ENCODE results near the gene LGALSL. TPM values are rescaled to one million over a fixed set of nuclear protein-coding genes. Genes with fewer than 3 reads are reported as not detected.

The LGALSL gene
- total and polyA plus RNA-seq, 2 donors from 2014 or later, result 16.2 to 17.3 TPM

DNA sequence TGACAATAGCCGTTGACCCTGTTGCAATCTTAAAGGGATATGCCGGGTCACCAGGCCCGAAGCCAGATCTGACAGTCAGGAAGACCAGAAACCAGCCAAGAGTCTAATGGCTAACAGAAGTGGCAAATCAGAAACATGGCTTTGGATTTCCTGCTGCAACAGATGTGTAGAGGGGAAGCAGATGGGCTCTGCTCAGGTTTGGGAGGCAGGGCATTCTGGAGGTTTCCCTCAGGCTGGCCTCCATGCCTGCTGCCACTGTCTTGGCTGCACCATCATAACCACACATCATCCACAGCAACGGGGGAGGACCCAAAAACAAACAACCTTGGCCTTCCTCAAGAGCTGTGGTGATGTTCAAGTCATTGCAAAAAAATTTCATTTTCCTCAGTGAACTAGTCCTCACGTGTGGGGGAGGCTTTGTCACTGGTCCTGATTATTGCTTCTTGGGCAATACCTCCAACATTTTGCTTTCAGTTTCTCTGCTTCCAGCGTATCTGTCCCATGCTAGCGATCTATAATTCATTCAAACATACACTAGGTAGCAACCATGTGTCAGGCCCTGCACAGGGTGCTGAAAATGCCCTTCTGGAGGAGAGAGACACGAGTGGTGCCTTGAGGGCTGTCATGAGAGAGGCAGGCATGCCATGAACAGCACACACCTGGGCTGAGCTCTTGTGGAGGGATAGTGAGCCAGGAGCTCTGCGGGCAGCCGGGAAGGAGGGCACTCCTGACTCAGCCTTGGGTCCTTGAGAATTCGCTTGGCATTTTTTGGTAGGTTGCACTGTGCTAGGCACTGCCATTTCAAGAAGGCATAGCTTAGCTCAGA, 48.2 kb upstream of the LGALSL start:
- FAIRE-seq (no peak), DNase-seq (no peak)
- intact Hi-C loops (cut with DNase I), result no loop called here
- Histone ChIP-seq H3K4me1 (ENCODE audit: control insufficient read depth in 2 of 3, insufficient read depth in 2 of 3, low read depth in 1 of 3, low read length in 3 of 3) (peaks cover 0 to 45% (median 31%) of the 10 kb centered on the region in 3 donors), H3K4me3 (ENCODE audit: low read length in 3 of 3) (no peak overlapping the region), H3K27ac (ENCODE audit: low read depth in 2 of 2, low read length in 2 of 2) (peak overlapping the region in 1 of 2 donors; percentile 7), H3K27me3 (ENCODE audit: control insufficient read depth, insufficient read depth, low read length) (no peaks in the 10 kb centered on the region), H3K36me3 (ENCODE audit: control insufficient read depth in 2 of 3, insufficient read depth in 3 of 3, low read length in 3 of 3) (no peaks in the 10 kb centered on the region), H3K9ac (ENCODE audit: low read length in 3 of 3) (no peak overlapping the region), H3K9me3 (ENCODE audit: control insufficient read depth in 2 of 3, insufficient read depth in 1 of 3, low read length in 3 of 3) (no peaks in the 10 kb centered on the region)
- TF ChIP-seq, protein P1, sequence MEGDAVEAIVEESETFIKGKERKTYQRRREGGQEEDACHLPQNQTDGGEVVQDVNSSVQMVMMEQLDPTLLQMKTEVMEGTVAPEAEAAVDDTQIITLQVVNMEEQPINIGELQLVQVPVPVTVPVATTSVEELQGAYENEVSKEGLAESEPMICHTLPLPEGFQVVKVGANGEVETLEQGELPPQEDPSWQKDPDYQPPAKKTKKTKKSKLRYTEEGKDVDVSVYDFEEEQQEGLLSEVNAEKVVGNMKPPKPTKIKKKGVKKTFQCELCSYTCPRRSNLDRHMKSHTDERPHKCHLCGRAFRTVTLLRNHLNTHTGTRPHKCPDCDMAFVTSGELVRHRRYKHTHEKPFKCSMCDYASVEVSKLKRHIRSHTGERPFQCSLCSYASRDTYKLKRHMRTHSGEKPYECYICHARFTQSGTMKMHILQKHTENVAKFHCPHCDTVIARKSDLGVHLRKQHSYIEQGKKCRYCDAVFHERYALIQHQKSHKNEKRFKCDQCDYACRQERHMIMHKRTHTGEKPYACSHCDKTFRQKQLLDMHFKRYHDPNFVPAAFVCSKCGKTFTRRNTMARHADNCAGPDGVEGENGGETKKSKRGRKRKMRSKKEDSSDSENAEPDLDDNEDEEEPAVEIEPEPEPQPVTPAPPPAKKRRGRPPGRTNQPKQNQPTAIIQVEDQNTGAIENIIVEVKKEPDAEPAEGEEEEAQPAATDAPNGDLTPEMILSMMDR (IDR thresholded peaks at IDR 0.05; ENCODE audit: borderline replicate concordance, extremely low read depth, insufficient read depth), result no peak

DNA sequence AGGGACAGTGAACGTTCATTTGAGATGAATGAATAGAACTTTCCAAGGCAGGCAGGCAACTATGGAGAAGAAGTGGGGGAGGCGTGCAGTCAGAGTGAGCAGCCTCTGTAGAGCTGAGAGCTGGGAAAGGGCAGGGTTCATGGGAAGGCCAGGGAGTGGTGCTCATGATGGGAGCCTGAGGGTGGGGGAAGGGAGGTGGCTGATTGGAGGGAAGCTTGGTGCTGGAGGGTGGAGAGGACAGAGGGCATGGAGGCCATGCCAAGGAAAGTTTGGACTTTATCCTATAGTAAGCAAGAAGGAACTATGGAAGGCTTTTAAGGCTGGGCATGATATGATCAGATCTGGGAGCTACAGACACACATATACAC, 47.6 kb upstream of the LGALSL start:
- intact Hi-C loops (cut with DNase I), result no loop called here
- no peak overlapping the region for H3K9ac ChIP-seq (ENCODE audit: low read length in 3 of 3)
- TF ChIP-seq, protein P1 (IDR thresholded peaks at IDR 0.05; ENCODE audit: borderline replicate concordance, extremely low read depth, insufficient read depth), result no peak
- FAIRE-seq, result no peak
- no peaks in the 10 kb centered on the region for H3K36me3 ChIP-seq (ENCODE audit: control insufficient read depth in 2 of 3, insufficient read depth in 3 of 3, low read length in 3 of 3)
- DNase-seq, result peak in 3 of 5 donors; percentile 44 to 59 (median 58)
- no peak overlapping the region for H3K4me3 ChIP-seq (ENCODE audit: low read length in 3 of 3)
- no peaks in the 10 kb centered on the region for H3K9me3 ChIP-seq (ENCODE audit: control insufficient read depth in 2 of 3, insufficient read depth in 1 of 3, low read length in 3 of 3)
- no peaks in the 10 kb centered on the region for H3K27me3 ChIP-seq (ENCODE audit: control insufficient read depth, insufficient read depth, low read length)
- H3K4me1 ChIP-seq (ENCODE audit: control insufficient read depth in 2 of 3, insufficient read depth in 2 of 3, low read depth in 1 of 3, low read length in 3 of 3), result peaks cover 0 to 39% (median 29%) of the 10 kb centered on the region in 3 donors
- peak overlapping the region in 1 of 2 donors; percentile 7 for H3K27ac ChIP-seq (ENCODE audit: low read depth in 2 of 2, low read length in 2 of 2)

DNA sequence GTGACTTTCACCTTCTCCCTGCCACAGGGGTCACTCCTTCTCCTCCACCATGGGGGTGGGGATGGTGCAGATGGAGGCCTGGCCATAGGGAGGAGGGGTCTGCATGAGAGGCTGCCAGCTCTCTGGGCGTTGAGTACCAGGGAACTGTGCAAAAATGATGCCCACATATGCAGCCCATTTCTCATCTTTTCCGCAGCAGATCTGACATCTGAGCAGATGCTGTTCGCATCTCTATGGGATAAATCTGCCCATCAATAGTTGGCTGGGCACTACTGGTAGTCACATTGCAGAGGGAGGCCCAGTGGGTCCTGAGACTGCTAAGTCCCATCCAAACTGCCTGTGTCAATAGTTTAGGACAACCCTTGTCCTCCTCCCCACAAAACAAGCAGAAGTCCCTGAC, 45.9 kb upstream of the LGALSL start:
- H3K4me1 ChIP-seq (ENCODE audit: control insufficient read depth in 2 of 3, insufficient read depth in 2 of 3, low read depth in 1 of 3, low read length in 3 of 3), result peaks cover 0 to 32% (median 24%) of the 10 kb centered on the region in 3 donors
- DNase-seq (no peak), FAIRE-seq (no peak)
- TF ChIP-seq, protein P1 (IDR thresholded peaks at IDR 0.05; ENCODE audit: borderline replicate concordance, extremely low read depth, insufficient read depth), result no peak
- intact Hi-C loops (cut with DNase I), result no loop called here
- no peaks in the 10 kb centered on the region for H3K9me3 ChIP-seq (ENCODE audit: control insufficient read depth in 2 of 3, insufficient read depth in 1 of 3, low read length in 3 of 3)
- H3K36me3 ChIP-seq (ENCODE audit: control insufficient read depth in 2 of 3, insufficient read depth in 3 of 3, low read length in 3 of 3), result no peaks in the 10 kb centered on the region
- H3K9ac ChIP-seq (ENCODE audit: low read length in 3 of 3), result no peak overlapping the region
- H3K27me3 ChIP-seq (ENCODE audit: control insufficient read depth, insufficient read depth, low read length), result no peaks in the 10 kb centered on the region
- H3K27ac ChIP-seq (ENCODE audit: low read depth in 2 of 2, low read length in 2 of 2), result no peak overlapping the region
- H3K4me3 ChIP-seq (ENCODE audit: low read length in 3 of 3), result no peak overlapping the region
